ENCODE measurements around the gene SH3BP4.

Gene SH3BP4

DNA sequence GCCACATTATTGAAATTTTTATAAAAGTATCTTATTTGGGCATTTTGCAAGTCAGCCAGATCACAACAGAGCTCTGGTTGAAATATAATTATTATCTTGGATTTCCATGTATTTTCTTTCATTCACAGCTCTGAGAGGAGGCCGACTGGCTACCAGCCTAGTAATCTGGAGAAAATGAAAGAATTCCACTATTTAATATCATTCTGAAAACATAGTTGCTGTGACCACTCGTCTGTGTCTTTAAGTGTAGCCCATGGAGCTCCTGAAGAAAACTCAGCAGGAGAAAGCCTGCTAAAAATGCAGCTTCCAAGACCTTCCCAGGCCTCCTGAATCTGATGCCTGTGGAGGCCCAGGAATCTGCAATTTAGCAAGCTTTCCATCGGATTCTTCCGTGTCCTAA, 114.7 kb downstream of the SH3BP4 start:
- no peak for DNase-seq

DNA sequence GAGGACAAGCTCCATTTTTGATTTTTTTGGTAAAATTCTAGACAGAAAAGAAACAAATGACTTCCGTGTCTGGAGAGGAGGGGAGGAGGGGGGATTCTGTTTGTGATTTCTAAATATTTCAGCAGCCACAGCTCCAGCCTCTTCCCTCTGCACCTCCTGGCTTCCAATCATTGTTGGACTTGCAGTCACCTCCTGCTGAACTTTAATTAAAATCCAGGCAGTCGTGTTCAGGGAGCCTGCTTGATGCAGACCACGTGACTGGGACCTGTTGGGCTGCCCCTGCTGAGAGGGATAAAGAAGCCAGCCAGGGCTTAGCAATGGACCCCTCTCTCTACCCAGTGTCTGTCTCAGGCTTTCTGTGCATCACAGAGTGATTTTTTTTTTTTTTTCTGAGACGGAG, 115.1 kb downstream of the SH3BP4 start:
- DNase-seq = no peak

DNA sequence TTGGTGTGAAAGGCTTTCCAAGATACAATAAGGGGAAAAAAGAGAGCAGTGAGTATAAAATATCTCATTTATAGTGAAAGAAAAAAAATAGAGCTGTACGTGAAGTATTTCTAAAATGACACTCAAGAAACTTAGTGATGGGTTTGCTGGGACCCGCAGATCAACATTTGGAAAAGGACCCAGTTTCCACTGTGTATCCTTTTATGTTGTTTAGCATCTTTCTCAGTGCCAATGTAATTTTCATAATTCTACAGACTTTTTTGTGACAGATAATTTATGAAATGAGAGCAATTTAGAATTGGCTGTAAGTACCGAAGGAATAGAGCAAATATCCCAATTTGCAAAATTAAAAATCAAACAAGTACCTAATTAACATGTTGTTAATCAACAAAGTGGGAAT, 116.9 kb downstream of the SH3BP4 start:
- no peak for DNase-seq

DNA sequence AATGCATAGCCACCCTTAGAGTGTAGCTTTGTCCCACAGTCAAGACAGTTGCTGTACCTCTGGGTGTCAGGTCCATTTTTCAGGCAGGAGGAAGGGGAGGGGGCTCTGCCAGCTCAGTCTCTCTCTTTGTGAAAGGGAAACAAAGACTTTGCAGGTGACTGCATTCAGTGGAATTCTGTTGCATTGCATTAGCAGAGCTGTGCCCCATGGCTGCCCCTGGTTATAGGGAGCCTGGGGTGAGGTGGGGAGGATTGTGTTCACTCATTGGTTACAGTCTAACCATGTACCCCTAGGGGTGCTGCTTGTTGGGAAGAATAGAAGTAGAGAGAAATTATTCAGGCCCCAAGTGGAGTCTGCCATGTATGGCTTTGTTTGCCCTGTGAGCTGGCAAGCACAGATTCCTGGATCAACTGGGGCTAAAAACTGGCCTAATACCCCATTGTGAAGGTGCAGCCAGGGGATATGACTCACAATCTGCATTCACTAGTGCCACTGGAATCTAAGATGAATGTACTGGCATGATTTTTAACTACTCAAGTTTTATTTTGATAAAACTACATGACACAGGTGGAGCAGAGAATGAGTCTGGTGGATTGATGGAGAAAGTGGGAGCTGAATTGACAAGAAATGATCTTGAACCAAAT, 118.4 kb downstream of the SH3BP4 start:
- DNase-seq = no peak

DNA sequence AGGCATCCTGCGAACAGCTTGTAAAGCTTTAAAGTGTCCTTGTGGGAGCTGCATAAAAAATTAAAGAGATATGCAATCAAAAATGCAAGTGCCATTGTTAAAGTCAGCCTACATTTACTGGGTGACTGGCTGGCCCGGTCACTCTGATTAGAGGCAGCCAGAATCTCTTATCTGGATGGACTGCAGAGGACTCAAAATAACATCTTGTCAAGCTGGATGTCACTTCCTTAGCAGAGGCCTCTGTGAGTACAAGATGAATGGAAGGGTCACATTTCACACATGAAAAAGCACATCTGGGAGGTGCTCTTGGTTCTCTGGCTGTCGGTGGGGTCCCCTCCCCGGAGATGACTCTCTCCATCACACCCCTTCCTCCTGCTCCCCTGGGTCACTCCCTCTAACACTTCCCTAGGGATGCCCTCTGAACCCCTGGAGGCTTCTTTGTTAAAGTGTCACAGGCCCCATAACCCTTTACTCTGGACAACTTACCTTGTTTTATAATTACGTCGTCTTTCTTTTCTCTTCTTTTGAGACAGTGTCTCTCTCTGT, 122.1 kb downstream of the SH3BP4 start:
- DNase-seq = no peak

DNA sequence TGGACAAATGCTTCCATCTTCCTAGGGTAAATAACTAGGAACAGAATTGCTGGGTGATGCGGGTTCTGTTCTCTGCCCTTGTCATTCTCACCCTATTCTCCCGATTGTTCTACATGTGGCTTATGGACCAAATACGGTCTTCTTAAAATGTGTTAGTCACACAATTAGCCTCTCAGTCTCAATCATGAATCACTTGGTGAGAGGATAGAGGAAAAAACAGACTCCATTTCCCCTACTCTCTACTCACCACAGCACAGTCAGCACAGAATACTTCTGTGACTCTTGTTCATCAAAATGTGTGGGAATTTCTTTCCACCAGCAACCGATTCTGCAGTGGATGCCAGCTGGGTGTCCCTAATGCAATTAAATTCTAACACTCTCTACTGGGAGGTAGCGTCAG, 125.2 kb downstream of the SH3BP4 start:
- no peak for DNase-seq

DNA sequence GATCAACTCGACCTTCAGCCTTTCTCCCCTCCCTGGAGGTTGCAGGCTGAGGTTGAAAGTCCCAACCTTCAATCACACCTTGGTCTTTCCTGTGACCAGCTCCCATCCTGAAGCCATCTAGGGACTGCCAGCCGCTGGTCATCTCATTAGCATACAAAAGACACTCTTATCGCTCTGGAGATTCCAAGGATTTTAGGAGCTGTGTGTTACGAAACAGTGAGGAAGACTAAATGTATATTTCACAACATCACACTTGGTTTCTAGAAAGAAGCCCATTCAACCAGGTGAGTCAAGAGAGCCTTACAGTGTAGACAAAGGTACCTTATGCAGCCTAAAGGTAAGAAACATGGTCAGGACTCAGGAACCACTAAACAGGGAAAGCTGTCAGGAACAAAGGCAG, 126.4 kb downstream of the SH3BP4 start:
- DNase-seq = no peak

DNA sequence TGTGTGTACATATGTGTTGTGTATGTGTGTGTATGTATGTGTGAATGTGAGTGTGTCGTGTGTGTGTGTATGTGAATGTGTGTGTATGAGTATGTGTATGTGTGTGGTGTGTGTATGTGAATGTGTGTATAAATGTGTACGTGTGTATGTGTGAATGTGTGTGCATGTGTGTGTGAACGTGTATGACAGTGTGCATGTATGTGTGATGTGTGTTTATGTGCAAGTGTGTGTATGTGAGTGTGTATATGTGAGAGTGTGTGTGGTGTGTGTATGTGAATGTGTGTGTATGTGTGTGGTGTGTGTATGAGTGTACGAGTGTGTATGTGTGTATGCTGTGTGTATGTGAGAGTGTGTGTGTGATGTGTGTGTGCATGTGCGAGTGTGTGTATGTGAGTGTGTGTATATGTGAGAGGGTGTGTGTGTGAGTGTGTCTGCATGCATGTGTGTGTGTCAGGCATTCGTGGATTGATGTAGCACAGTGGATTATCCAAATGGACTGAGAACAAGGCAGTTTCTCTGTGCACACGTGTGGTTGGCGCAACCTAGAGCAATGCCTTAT, 127.2 kb downstream of the SH3BP4 start:
- no peak for DNase-seq

DNA sequence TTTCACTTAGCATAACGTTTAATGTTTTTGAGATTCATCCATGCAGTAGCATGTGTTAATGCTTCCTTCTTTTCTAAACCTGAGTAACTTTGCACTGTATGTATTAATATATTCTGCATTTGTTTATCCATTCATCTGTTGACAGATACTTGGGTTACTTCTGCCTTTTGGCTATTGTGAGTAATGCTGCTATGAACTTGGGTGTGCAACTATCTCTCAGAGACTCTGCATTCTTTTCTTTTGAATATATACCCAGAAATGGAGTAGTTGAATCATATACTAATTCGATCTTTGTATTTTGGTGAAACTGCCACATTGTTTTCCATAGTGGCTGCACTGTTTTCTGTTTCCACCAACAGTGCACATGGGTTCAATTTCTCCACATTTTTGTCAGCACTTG, 128.3 kb downstream of the SH3BP4 start:
- DNase-seq = no peak

DNA sequence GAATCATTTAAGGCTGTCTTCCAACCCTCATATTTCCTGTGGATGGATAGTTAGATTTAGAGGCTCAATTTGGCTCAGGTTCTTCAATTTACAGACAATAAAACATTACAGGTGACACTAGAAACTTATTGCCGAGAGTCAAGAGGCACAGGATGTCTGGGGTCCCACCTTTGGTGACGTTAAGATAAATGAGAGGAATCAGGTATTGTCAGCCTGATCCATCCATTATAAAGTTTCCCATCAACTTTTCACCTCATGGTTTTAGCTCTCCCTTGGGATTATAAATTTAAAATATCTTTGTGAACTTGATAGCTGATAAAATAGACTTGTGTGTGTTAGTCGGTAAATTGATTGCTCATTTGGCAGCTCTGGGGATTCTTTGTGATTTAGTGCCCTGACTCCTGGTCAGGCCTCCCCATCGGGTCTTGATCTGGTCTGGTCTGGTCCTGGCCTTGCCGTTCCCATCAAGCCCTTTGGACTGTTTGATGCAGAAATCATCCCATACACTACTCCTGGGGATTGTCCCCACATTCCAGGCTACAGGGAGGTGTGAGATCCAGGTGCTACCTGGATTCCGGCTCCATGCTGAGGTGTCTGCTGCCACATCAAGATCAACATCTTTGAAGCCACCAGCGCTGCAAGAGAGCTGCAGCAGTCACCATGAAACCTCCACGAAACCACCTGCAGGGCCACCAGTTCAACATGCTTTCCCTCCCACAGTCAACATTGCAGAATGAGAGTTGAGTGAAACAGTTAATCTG, 130.9 kb downstream of the SH3BP4 start:
- no peak for DNase-seq

DNA sequence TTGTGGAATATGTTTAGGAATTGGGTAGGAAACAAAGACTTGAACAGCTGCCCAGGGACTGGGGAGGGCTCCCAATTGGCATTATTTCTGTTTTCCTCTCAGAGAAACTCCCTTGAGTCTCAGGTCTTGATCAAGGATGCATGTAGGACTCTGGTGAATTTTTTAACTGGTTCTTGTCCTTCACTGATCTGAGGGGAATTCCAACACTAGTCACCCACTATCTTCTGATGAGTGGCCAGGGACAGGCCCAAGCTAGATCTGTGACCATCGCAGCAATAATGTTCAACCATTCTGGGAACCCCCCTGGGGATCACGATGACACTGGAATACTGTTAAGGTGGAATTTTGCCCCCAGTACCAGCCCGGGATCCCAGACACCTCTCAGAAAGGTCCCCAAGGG, 132.0 kb downstream of the SH3BP4 start:
- no peak for DNase-seq

DNA sequence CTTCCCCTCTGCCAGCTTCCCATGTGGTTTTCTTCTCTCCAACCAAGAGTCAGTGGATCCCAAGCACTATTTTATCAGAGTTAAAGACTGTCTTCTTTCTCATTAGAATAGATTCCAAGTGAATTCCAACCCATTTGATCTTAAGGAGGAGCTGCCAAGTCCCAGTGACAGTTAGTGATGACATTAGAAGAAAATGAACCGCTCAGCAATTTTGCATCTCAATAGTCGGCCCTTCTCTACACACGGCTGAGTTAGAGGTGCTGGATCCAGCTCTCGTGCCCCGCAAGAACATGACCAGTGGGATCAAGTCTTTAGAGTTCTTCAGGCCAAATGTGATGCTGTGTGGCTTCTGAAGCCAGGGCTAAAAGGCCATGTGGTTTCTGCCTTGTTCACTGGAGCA, 132.6 kb downstream of the SH3BP4 start:
- DNase-seq = no peak

DNA sequence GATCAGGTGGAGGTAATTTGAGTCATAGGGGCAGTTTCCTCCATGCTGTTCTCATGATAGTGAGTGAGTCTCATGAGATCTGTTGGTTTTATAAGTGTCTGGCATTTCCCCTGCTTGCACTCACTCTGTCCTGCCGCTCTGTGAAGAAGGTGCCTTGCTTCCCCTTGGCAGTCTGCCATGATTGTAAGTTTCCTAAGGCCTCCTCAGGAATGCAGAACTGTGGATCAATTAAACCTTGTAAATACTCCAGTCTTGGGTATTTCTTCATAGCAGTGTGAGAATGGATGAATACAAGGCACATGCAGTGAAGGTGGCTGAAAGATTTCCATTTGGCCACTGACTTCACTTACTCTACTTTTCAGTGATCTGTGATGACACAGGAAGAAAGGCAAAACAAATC, 133.7 kb downstream of the SH3BP4 start:
- DNase-seq = no peak

DNA sequence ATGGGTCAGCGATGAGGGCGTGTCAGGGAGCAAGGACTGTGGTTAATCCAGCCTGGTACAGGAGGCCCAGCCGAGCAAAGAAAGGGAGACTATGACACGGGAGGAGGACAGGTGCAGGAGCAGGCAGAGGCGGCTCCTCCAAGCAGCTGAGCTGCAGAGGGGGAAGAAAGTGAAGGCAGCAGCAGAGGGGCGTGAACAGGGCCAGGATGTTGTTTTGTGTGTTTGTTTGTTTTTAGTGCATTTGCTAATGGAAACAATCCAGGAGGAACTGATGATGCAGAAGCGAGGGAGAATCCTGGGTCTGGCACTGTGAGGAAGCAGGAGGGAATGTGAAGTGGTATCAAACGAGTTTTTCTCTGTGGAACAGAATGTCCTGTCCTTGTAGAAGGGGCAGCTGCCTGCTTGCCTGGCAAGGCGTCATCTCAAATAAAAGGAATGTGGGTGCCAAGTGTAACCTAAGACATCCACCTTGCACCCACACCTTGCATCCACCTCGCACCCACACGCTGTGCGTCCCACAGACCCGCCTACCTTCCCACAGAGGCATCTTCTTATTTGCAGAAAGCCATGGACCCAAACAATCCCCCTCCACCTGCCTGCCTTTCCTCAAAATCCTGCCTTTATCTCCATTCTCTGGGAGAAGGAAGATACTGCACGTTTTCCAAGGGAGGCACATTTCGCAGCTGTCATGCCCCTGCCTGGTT, 134.8 kb downstream of the SH3BP4 start:
- DNase-seq = no peak

DNA sequence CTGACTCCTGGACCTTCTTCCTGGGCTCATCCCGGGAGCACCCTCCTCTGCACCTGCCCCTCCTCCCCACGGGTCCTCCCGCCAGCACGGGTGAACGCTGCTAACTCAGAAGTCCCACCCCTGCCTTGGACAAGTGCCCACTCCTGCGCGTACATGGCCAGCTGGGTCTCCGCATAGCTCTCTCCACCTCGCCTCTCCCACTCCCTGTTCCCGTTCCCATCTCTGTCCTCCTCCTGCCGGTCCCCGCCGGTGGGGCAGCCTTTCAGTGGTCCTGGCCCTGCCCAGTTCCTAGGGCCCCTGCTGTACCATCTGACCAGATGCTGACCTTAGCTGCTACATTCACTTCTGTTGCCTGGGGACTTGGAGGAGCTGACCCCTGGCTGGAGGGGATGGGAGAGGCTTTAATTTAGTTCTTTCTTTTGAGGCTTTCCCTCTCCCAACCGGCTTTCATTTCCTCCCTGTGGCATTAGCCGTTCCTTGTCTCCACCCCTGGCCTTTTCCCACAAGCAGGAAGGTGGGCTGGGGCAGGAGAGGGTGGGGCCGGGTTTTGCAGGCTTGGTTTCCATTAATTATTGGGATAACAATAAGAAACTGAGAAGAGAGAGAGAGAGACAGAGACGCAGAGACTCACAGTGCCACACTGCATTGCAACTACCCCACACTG, 136.1 kb downstream of the SH3BP4 start:
- DNase-seq = no peak

DNA sequence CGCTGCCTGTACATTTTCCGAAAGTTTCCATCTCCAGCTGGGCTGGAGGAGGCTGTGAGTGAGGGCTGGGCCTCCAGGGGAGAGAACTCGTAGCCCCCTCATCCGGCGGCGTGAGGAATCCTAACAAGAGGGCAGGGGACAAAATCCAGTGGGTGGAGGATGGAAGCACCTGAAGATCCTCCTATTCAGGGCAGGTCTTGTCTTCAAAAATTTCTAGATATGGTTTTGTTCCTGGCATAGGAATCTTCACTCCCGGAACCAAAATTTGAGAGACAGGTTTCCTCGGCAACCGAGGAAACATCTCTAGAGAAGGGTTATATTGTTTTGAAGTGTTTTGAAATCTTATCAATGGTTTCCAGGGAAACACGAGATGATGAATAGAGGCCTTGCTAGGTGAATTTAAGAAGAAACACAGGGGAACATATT, 136.7 kb downstream of the SH3BP4 start:
- DNase-seq = no peak

DNA sequence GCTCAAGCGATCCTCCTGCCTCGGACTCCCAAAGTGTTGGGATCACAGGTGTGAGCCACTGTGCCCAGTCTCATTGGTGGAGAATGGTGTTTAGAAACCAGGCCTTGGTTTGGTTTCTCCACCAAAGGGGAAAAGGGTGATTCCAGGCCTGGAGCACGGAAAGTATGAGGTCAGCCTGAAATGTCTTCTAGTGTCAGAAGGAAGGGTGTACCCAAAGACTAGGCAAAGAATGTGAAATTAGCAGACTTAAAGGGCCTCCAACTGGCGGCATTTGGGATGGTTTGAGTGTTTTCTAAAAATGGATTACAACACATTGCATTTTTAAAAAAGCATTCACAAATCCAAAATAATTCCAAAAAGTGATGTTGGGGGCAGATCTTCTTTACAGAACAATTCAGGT, 139.6 kb downstream of the SH3BP4 start:
- no peak for DNase-seq

DNA sequence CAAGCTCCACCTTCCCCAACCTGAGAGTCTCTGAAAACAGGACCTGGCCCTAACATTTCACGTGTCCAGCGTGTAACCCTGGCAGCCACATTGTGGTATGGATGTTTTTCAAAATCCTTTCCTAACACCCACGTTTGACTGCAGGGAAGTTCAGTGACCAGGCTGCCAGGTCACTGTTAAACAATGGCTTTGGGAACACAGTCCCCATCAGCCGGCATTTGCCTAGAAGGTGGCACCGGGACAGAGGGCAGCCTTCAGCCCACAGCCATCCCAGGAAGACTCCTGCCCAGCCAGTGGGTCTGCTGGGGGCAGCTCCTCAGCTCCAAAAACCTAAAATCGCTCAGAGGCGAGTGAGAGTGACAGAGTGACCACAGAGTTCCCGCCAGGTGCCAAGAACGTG, 140.2 kb downstream of the SH3BP4 start:
- no peak for DNase-seq

DNA sequence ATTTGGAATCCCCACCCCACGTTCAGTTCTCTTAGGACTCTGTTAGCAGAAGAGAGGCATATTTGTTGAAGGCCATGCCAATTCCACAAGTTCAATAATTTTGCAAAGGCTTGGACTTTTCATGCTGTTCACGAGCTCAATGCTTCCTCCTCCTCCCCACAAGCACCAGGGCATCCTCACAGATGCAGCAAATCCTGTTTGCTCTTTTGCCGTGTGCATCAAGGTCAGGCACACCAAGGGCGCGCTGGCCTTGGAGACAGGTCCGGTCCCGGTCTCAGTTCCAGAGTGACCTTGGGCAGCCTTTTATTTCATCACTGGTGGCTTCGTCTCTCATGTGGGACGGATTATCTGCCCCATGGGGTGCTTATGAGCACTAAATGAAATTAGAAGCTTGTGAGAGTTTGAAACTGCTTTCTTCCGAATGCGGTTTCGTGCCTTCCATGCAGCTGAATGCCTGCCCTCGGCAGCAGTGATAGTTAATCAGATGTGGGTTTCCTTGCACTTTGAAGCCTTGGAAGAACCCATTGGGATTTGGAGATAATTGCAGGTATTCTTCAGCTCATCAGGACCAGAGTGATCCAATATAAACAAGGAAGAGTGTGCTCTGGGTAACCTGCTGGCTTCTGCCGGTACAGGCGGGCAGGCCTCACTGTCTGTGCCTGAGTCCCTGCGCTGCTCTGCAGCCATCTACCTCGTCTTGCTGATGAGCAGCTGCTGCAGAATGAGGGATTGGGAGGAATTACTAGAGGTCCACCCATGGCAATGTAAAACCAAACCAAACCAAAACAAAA, 140.8 kb downstream of the SH3BP4 start:
- DNase-seq = no peak

DNA sequence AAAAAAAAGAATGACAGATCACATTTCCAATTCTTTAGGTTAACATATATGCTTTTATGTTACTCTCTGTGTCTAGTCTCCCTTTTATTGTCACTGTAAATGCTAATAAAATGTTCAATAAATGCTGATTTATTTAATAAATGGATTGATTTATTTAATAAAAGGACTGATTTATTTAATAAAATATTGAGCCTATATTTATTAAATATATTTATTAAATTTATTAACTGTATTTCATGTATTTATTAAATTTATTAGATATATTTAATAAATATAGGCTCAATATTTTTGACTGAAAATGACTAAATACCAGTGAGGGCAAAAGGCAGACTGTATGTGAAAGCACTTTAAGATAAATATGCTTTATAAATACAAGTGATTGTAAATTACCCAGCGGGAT, 142.6 kb downstream of the SH3BP4 start:
- no peak for DNase-seq

DNA sequence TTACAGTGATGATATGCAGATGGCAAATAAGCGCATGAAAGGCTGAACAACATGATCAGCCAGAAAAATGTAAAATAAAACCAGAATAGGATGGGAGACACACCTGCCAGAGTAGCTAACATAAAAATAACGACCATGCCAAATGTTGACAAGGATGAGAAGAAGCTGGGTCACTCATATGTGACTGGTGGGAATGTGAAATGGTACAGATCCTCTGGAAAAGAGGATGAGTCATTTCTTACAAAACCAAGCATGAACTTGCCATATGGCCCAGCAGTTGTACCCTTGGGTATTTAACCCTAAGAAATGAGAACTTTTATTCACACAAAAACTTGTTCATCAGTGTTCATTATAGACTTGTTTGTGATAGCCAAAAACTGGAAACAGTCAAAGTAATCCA, 143.8 kb downstream of the SH3BP4 start:
- no peak for DNase-seq

DNA sequence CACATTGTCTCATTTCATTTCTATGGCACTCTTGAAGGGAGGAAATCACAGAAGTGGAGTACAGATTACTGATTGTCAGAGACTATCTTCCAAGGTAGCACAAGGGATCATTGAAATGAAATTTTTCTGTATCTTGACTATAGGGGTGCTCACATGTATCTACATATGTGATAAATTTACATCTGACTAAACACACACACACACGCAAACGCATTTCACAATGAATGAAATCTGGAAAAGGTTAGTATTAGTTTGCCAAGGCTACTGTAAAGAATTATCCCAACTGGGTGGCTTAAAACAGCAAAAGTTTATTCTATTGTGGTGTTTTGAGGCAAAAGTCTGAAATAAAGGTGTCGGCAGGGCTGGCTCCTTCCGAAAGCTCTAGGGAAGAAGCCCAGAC, 144.6 kb downstream of the SH3BP4 start:
- DNase-seq = no peak
